Measurements from ENCODE around the gene GNB1L.

The GNB1L gene

DNA sequence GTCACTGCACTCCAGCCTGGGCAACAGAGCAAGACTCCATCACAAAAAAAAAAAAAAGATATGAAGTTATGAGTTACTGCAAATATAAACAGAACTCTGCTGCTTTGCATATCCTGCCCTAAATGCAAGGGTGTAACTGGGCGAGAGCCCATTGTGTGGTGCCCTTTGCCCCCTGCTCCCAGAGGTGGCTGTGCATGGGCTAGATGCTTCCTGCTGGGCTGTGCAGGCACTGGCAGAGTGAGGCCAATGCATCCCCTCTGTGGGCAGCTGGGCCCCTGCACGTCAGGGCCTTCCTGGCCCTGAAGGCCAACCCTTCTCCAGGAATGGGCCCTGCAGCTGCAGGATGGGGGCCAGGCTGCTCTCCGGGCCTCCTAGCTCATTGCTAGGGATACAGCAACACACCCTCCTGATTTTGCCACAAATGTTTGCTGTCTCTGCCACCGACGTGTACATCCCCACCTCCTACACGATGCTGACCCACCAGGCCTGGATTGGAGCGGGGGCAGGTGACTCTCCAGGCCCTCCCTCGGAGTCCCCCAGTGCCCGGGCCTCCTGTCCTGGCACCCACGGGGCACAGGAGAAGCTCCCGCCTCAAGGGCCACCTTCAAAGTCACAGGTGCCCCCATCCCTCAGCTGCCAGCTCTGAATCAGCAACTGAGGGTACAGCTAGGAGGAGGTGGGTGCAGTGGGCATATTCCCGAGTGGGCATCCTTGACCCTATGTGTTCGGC lies 46.2 kb upstream of the GNB1L start:
- no peak for DNase-seq (ENCODE audit: low spot score)
- TF ChIP-seq, protein P1, sequence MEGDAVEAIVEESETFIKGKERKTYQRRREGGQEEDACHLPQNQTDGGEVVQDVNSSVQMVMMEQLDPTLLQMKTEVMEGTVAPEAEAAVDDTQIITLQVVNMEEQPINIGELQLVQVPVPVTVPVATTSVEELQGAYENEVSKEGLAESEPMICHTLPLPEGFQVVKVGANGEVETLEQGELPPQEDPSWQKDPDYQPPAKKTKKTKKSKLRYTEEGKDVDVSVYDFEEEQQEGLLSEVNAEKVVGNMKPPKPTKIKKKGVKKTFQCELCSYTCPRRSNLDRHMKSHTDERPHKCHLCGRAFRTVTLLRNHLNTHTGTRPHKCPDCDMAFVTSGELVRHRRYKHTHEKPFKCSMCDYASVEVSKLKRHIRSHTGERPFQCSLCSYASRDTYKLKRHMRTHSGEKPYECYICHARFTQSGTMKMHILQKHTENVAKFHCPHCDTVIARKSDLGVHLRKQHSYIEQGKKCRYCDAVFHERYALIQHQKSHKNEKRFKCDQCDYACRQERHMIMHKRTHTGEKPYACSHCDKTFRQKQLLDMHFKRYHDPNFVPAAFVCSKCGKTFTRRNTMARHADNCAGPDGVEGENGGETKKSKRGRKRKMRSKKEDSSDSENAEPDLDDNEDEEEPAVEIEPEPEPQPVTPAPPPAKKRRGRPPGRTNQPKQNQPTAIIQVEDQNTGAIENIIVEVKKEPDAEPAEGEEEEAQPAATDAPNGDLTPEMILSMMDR (IDR thresholded peaks at IDR 0.05; ENCODE audit: extremely low read depth, missing control alignments) = no peak

DNA sequence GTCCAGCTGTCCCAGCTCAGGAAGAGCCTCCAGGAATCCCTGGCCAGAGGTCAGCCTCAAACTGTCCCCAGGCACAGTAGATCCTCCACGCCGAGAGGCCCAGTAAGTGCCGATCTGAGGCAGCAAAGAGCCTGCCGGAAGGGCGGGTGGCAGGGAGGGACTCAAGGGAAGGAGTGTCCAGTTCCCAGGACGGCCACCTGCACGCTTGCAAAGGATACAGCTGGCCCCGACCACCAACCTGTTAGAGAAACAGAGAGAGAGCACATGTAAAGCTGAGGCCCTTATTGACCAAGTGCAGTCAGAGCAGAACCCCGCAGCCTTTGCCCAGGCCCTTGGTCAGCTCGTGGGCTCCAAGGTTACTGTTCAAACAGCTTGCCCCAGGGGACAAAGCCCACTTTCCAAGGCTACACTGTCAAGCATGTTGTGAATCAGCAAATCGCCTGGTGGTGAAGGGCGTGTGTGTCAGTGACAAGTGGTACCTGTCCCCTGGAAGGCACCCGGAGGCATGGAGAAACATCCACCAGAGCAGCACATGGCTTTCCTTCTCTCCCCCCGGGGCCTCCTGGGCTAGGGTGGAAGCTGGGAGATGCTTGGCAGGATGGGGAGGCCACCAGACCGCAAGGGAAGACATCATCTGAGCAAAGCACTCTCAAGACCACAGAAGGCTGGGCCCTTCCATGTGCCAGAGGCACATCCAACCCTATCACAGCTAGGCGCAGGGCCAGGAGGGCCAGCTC lies 44.3 kb upstream of the GNB1L start:
- DNase-seq (ENCODE audit: low spot score) = no peak
- TF ChIP-seq, protein P1 (IDR thresholded peaks at IDR 0.05; ENCODE audit: extremely low read depth, missing control alignments) = no peak

DNA sequence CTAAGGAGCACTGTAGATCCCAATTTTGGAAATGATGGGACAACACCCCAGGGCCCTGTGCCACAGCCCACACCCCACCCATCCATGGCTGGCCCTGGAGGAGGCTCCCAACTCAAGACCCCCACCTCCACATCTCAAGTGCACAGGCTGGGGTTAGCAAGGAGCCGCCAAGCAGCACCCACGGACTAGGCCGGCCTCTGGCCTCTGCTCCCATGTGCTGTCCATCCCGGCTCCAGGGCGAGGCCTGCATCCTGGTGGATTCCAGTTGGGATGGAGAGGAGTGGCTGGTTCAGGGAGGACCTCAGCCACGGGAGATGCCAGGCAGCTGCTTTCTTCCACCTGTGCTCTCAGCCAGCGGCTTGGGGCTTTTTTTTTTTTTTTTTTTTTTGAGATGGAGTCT lies 43.5 kb upstream of the GNB1L start:
- TF ChIP-seq, protein P1 (IDR thresholded peaks at IDR 0.05; ENCODE audit: extremely low read depth, missing control alignments) = no peak
- DNase-seq (ENCODE audit: low spot score) = no peak

DNA sequence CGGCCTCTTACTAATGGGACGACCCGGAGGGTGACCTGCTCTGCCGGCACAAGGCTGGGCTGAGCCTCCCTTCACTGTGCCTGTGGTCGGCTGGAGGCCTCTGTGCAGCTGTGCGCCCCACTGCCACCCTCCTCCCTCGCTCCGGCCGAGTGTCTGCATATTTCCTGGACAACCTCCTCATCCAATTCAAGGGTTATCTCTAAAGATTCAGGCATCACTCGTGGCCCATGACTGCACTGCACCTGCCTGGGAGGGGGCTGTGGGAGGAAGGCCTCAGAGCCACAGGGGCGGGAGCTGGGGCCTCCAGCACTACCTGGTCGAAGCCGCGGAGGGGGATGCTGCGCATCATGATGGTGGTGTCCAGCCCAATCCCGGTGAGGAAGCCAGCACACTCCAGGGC lies 43.1 kb upstream of the GNB1L start:
- TF ChIP-seq, protein P1 (IDR thresholded peaks at IDR 0.05; ENCODE audit: extremely low read depth, missing control alignments) = no peak
- no peak for DNase-seq (ENCODE audit: low spot score)

DNA sequence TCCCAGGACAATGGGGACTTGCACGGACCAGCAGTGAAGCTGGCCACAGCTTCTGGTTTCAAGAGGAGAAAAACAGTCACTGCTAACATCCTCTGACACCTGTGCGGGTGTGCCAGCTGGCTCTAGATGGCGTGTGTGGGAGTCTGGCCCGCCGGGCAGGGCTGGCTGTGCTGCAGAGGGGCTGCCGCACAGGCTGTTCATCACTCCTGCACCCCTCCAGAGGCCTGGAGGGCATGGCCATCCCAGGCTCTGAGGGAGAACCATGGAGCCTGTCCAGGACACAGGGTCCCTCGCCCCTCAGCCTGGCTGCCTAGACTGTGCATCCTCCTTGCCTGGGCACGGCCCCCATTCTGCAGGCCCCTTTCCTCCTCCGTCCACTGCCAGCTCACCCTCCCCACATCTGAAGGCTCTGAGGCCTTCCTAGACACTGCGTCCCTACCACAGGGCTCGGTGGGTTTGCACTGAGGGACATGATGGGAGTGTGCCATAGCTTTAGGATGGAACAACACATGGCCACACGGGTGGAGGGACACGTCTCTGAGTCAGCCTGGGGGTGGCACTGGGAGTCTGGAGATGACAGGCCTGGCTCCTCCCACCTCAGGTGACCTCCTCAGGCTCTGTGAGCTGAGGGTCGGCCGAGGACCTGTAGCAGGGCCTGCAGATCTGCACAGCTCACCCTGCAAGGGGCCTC lies 42.1 kb upstream of the GNB1L start:
- no peak for DNase-seq (ENCODE audit: low spot score)
- TF ChIP-seq, protein P1 (IDR thresholded peaks at IDR 0.05; ENCODE audit: extremely low read depth, missing control alignments) = no peak

DNA sequence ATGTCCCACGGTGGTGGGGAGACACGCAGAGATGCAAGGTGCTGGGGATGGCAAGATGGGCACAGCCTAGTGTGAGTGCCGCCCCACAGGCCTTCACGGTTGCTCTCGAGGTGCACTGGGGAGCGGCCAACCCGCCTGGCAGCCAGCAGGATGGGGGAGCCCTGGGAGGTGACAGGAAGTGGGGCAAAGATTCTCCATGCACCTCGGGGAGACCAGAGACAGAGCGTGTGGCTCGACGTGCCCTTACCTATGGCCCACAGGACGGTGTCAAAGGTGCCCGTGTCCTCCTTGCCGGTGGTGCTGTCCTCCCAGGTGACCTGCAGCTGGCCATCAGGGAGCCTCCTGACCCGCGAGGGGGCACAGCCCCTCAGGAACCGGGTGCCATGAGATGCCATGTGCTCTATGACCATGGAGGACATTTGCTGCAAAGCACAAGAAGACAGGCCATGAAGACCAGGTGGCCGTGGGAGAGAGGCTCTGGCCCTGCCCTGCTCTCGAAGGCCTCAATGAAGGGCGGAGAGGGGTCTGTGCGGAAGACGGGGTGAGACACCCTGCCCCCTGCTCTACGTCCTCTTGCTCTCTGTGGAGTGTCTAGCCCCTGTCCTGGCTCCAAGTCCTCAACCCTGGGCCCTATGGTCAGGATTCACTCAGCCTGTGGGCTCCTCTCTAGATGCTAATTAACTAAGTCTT lies 40.6 kb upstream of the GNB1L start:
- TF ChIP-seq, protein P1 (IDR thresholded peaks at IDR 0.05; ENCODE audit: extremely low read depth, missing control alignments) = no peak
- DNase-seq (ENCODE audit: low spot score) = no peak

All from GM20000 (cell line).